ENCODE data around the gene PSMA4. TPM values are rescaled to one million over a fixed set of nuclear protein-coding genes. Genes with fewer than 3 reads are reported as not detected.

The PSMA4 gene
- total RNA-seq, 3 donors from 2014 or later (not counting 1 experiment from before 2014, with no cell fraction given), result 94.6 to 124 (median 96.4) TPM

DNA sequence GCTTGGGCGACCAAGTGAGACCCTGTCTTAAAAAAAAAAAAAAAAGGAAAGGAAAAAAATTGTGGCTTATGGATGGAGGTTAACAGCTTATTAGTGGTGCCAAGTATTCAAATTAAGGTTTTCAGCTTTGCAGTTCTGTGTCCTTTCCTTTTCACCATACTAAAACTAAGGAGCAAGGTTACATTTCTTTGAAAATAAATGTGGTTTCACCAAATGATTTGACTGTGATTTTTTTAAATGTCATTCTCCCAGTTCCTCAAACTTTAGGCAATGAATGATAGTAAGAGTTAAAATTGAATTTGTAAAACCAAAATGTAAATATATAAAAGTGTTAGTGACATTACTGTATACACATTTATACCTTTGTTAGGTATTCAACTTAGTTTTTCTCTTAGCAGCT, 34.7 kb downstream of the PSMA4 start:
- ATAC-seq (no peak), DNase-seq (no peak)
- H3K9me3 ChIP-seq (ENCODE audit: control insufficient read depth, insufficient read depth, low read length), result no peaks in the 10 kb centered on the region
- no peak overlapping the region for H3K4me3 ChIP-seq (ENCODE audit: low read length)
- no peaks in the 10 kb centered on the region for H3K36me3 ChIP-seq (ENCODE audit: control insufficient read depth, insufficient read depth, low read length)
- WGBS (ENCODE audit: insufficient coverage), result 92% methylated on average over 1 of the region's 1 CpG
- TF ChIP-seq, protein P1, sequence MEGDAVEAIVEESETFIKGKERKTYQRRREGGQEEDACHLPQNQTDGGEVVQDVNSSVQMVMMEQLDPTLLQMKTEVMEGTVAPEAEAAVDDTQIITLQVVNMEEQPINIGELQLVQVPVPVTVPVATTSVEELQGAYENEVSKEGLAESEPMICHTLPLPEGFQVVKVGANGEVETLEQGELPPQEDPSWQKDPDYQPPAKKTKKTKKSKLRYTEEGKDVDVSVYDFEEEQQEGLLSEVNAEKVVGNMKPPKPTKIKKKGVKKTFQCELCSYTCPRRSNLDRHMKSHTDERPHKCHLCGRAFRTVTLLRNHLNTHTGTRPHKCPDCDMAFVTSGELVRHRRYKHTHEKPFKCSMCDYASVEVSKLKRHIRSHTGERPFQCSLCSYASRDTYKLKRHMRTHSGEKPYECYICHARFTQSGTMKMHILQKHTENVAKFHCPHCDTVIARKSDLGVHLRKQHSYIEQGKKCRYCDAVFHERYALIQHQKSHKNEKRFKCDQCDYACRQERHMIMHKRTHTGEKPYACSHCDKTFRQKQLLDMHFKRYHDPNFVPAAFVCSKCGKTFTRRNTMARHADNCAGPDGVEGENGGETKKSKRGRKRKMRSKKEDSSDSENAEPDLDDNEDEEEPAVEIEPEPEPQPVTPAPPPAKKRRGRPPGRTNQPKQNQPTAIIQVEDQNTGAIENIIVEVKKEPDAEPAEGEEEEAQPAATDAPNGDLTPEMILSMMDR (IDR thresholded peaks at IDR 0.05), result no peak
- no peaks in the 10 kb centered on the region for H3K27me3 ChIP-seq (ENCODE audit: control insufficient read depth, insufficient read depth, low read length)
- Mint-ChIP-seq H3K4me1 (no peaks in the 10 kb centered on the region), H3K9me3 (no peaks in the 10 kb centered on the region), H3K36me3 (no peaks in the 10 kb centered on the region), H3K27me3 (ENCODE audit: low read depth in 2 of 2) (peaks cover 4 to 8% of the 10 kb centered on the region in 2 donors), H3K27ac (no peak overlapping the region), H3K4me3 (no peak overlapping the region)
- H3K27ac ChIP-seq (ENCODE audit: low read length), result no peak overlapping the region
- intact Hi-C loops (cut with micrococcal nuclease), result no loop called here
- no peaks in the 10 kb centered on the region for H3K4me1 ChIP-seq (ENCODE audit: control insufficient read depth, insufficient read depth, low read length)

DNA sequence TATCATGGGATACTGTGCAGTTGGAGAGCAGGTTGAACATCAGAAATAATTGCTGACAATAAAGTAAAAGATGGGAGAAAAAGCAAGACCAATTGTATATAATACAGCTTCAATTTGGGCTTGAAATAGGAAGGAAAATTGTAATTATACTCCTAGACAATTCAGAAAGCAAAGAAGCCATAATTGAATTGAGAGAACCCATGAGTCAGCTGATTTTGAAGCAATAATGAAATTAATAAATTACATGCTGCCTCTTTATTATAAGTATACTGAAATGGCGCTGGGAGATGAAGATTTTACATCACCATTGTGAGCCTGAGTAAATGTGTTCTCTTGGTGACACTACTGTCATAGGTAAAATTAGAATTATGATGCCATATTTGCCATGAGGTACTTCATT, 57.3 kb downstream of the PSMA4 start:
- H3K36me3 Mint-ChIP-seq, result no peaks in the 10 kb centered on the region
- H3K4me3 Mint-ChIP-seq, result no peak overlapping the region
- no peaks in the 10 kb centered on the region for H3K36me3 ChIP-seq (ENCODE audit: control insufficient read depth, insufficient read depth, low read length)
- H3K9me3 ChIP-seq (ENCODE audit: control insufficient read depth, insufficient read depth, low read length), result no peaks in the 10 kb centered on the region
- H3K27ac Mint-ChIP-seq, result no peak overlapping the region
- H3K27me3 Mint-ChIP-seq (ENCODE audit: low read depth in 2 of 2), result peaks cover 2 to 8% of the 10 kb centered on the region in 2 donors
- H3K27ac ChIP-seq (ENCODE audit: low read length), result no peak overlapping the region
- ATAC-seq, result no peak
- WGBS (ENCODE audit: insufficient coverage), result 83% methylated on average over 1 of the region's 1 CpG
- H3K4me1 Mint-ChIP-seq, result no peaks in the 10 kb centered on the region
- no peak for DNase-seq
- no peaks in the 10 kb centered on the region for H3K27me3 ChIP-seq (ENCODE audit: control insufficient read depth, insufficient read depth, low read length)
- H3K4me1 ChIP-seq (ENCODE audit: control insufficient read depth, insufficient read depth, low read length), result no peaks in the 10 kb centered on the region
- H3K9me3 Mint-ChIP-seq, result no peaks in the 10 kb centered on the region
- H3K4me3 ChIP-seq (ENCODE audit: low read length), result no peak overlapping the region
- intact Hi-C loops (cut with micrococcal nuclease), result no loop called here
- TF ChIP-seq, protein P1 (IDR thresholded peaks at IDR 0.05), result no peak

DNA sequence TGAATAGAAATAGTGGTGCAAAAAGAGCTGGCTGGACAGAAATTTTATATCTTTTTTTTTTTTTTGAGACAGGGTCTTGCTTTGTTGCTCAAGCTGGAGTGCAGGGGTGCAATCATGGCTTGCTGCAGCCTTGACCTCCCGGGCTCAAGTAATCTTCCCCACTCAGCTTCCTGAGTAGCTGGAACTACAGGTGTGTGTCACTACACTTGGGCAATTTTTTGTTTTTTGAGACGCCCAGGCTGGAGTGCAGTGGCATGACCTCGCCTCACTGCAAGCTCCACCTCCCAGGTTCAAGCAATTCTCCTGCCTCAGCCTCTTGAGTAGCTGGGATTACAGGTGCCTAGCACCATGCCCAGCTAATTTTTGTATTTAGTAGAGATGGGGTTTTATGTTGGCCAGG, 58.1 kb downstream of the PSMA4 start:
- no peaks in the 10 kb centered on the region for H3K9me3 Mint-ChIP-seq
- no peaks in the 10 kb centered on the region for H3K36me3 Mint-ChIP-seq
- peaks cover 5 to 8% of the 10 kb centered on the region in 2 donors for H3K27me3 Mint-ChIP-seq (ENCODE audit: low read depth in 2 of 2)
- H3K4me3 Mint-ChIP-seq, result no peak overlapping the region
- H3K9me3 ChIP-seq (ENCODE audit: control insufficient read depth, insufficient read depth, low read length), result no peaks in the 10 kb centered on the region
- H3K27ac ChIP-seq (ENCODE audit: low read length), result no peak overlapping the region
- H3K4me1 Mint-ChIP-seq, result no peaks in the 10 kb centered on the region
- intact Hi-C loops (cut with micrococcal nuclease), result no loop called here
- H3K27ac Mint-ChIP-seq, result no peak overlapping the region
- TF ChIP-seq, protein P1 (IDR thresholded peaks at IDR 0.05), result no peak
- DNase-seq (no peak), ATAC-seq (no peak)
- no peaks in the 10 kb centered on the region for H3K27me3 ChIP-seq (ENCODE audit: control insufficient read depth, insufficient read depth, low read length)
- H3K36me3 ChIP-seq (ENCODE audit: control insufficient read depth, insufficient read depth, low read length), result no peaks in the 10 kb centered on the region
- H3K4me1 ChIP-seq (ENCODE audit: control insufficient read depth, insufficient read depth, low read length), result no peaks in the 10 kb centered on the region
- WGBS (ENCODE audit: insufficient coverage), result 76% methylated on average over 3 of the region's 3 CpGs
- H3K4me3 ChIP-seq (ENCODE audit: low read length), result no peak overlapping the region

DNA sequence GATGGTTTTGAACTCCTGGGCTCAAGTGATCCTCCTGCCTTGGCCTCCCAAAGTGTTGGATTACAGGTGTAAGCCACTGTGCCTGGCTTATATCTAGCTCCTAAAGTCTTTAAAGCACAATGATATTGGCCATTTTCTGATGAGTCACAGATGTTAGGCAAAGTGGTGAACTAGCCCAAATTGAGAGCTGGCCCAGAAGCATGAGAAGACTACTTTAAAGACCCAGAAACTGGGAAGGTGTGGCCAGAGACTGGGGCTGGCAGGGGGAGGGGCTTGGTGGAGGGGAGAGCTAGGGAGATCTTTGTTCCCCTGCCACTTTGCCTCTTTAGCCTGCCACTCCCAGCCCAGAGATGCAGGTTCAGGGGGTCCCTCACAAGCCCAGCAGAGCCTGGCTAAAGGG, 58.9 kb downstream of the PSMA4 start:
- no peaks in the 10 kb centered on the region for H3K4me1 Mint-ChIP-seq
- no peaks in the 10 kb centered on the region for H3K36me3 Mint-ChIP-seq
- H3K27ac ChIP-seq (ENCODE audit: low read length), result no peak overlapping the region
- TF ChIP-seq, protein P1 (IDR thresholded peaks at IDR 0.05), result no peak
- no peaks in the 10 kb centered on the region for H3K4me1 ChIP-seq (ENCODE audit: control insufficient read depth, insufficient read depth, low read length)
- no peaks in the 10 kb centered on the region for H3K9me3 Mint-ChIP-seq
- no peaks in the 10 kb centered on the region for H3K36me3 ChIP-seq (ENCODE audit: control insufficient read depth, insufficient read depth, low read length)
- no peak overlapping the region for H3K4me3 Mint-ChIP-seq
- no peak for ATAC-seq
- H3K27me3 Mint-ChIP-seq (ENCODE audit: low read depth in 2 of 2), result peaks cover 5 to 14% of the 10 kb centered on the region in 2 donors
- H3K27me3 ChIP-seq (ENCODE audit: control insufficient read depth, insufficient read depth, low read length), result no peaks in the 10 kb centered on the region
- intact Hi-C loops (cut with micrococcal nuclease), result no loop called here
- H3K9me3 ChIP-seq (ENCODE audit: control insufficient read depth, insufficient read depth, low read length), result no peaks in the 10 kb centered on the region
- H3K27ac Mint-ChIP-seq, result no peak overlapping the region
- no peak for DNase-seq
- H3K4me3 ChIP-seq (ENCODE audit: low read length), result no peak overlapping the region

All from natural killer cell (primary cell).